HG03196 (cell line): ENCODE measurements around the gene TAX1BP1.

Experiments used
- ATAC-seq: cut with Tn5 transposase; IDR thresholded peaks from one replicate; pipeline ENCODE4 v1.9.1; 2021; ENCODE audit not compliant: unreplicated experiment

TAX1BP1 gene

GRCh38 chr7:27739909-27740448 is at the start of gene TAX1BP1:
TSS of gene TAX1BP1 (plus strand) at chr7:27740162. CDS start at chr7:27748525, 8,363 bp downstream.
- ATAC-seq = peak; percentile 96

GRCh38 chr7:27690649-27691048 is 49.3 kb upstream of the TAX1BP1 start:
- no peak for ATAC-seq

GRCh38 chr7:27693794-27694193 is 46.2 kb upstream of the TAX1BP1 start:
- ATAC-seq = no peak

GRCh38 chr7:27695096-27695495 is 44.9 kb upstream of the TAX1BP1 start:
- ATAC-seq = no peak

GRCh38 chr7:27697861-27698430 is 42.0 kb upstream of the TAX1BP1 start:
- peak; percentile 77 for ATAC-seq

GRCh38 chr7:27699751-27700150 is 40.2 kb upstream of the TAX1BP1 start:
- no peak for ATAC-seq

GRCh38 chr7:27700501-27700900 is 39.5 kb upstream of the TAX1BP1 start:
- no peak for ATAC-seq

- no peak for ATAC-seq
Measured at GRCh38 chr7:27703181-27703580, 36.8 kb upstream of the TAX1BP1 start.

GRCh38 chr7:27704422-27705199 is 35.4 kb upstream of the TAX1BP1 start:
- no peak for ATAC-seq

- no peak for ATAC-seq
Measured at GRCh38 chr7:27705200-27705594, 34.8 kb upstream of the TAX1BP1 start.

- no peak for ATAC-seq
Measured at GRCh38 chr7:27708485-27708884, 31.5 kb upstream of the TAX1BP1 start.

GRCh38 chr7:27709137-27710075 is 30.6 kb upstream of the TAX1BP1 start:
- no peak for ATAC-seq

GRCh38 chr7:27712217-27712616 is 27.7 kb upstream of the TAX1BP1 start:
- no peak for ATAC-seq

GRCh38 chr7:27714831-27715444 is 25.0 kb upstream of the TAX1BP1 start:
- no peak for ATAC-seq

GRCh38 chr7:27723085-27723484 is 16.9 kb upstream of the TAX1BP1 start:
- no peak for ATAC-seq

GRCh38 chr7:27727058-27727457 is 12.9 kb upstream of the TAX1BP1 start:
- ATAC-seq = no peak

- no peak for ATAC-seq
Measured at GRCh38 chr7:27730112-27730511, 9.8 kb upstream of the TAX1BP1 start.

GRCh38 chr7:27734583-27734982 is 5.4 kb upstream of the TAX1BP1 start:
- no peak for ATAC-seq

- no peak for ATAC-seq
Measured at GRCh38 chr7:27735165-27735564, 4.8 kb upstream of the TAX1BP1 start.

GRCh38 chr7:27735831-27736230 is 4.1 kb upstream of the TAX1BP1 start:
- ATAC-seq = no peak

GRCh38 chr7:27737178-27737577 is 2.8 kb upstream of the TAX1BP1 start:
- no peak for ATAC-seq
